OCI-LY1 (cell line): ENCODE data around the gene NACC2.

Source experiments
- H2AFZ ChIP-seq: fragments of 200-600 bp; sonication (generic), shearing (Covaris generic); 2 replicates; pipeline ENCODE4 v1.6.0; 2014; ENCODE audit warnings: antibody characterized with exemption, mild to moderate bottlenecking, low read length
- H3F3A ChIP-seq: fragments of 200-600 bp; sonication (generic), shearing (Covaris generic); 2 replicates; pipeline ENCODE4 v1.6.0; 2014; ENCODE audit warnings: mild to moderate bottlenecking, antibody characterized with exemption, low read length, moderate library complexity; ENCODE audit not compliant: insufficient read depth
- H3K27ac ChIP-seq: fragments of 200-600 bp; sonication (generic); 2 replicates; pipeline ENCODE4 v1.5.1; 2014; ENCODE audit warnings: low read length, mixed run types, mild to moderate bottlenecking, low read depth; ENCODE audit not compliant: poor library complexity, severe bottlenecking
- H3K27me3 ChIP-seq: fragments of 200-600 bp; sonication (generic); 2 replicates; pipeline ENCODE4 v1.6.0; 2014; ENCODE audit warnings: antibody characterized with exemption, mild to moderate bottlenecking, low read length, moderate library complexity; ENCODE audit not compliant: insufficient read depth
- H3K36me3 ChIP-seq: fragments of 200-600 bp; sonication (generic); 2 replicates; pipeline ENCODE4 v1.6.1; 2014; ENCODE audit warnings: mild to moderate bottlenecking, antibody characterized with exemption, low read length, moderate library complexity, mixed read lengths; ENCODE audit not compliant: insufficient read depth
- H3K4me1 ChIP-seq: fragments of 200-600 bp; sonication (generic); 2 replicates; pipeline ENCODE4 v1.5.1; 2014; ENCODE audit warnings: mild to moderate bottlenecking, low read length, moderate library complexity; ENCODE audit not compliant: insufficient read depth, severe bottlenecking
- H3K4me2 ChIP-seq: fragments of 200-600 bp; sonication (generic), shearing (Covaris generic); 2 replicates; pipeline ENCODE4 v1.6.1; 2014; ENCODE audit warnings: low read length
- H3K4me3 ChIP-seq: fragments of 200-600 bp; sonication (generic); 2 replicates; pipeline ENCODE4 v1.5.1; 2014; ENCODE audit warnings: low read length, low read depth, mild to moderate bottlenecking, mixed read lengths; ENCODE audit not compliant: poor library complexity, severe bottlenecking
- H3K79me2 ChIP-seq: fragments of 200-600 bp; shearing (Covaris generic); 2 replicates; pipeline ENCODE4 v1.6.1; 2016; ENCODE audit warnings: mixed run types, low read length, mixed read lengths; ENCODE audit not compliant: insufficient read depth
- H3K9ac ChIP-seq: fragments of 200-600 bp; sonication (generic), shearing (Covaris generic); 2 replicates; pipeline ENCODE4 v1.6.1; 2014; ENCODE audit warnings: mild to moderate bottlenecking, low read length, mixed read lengths
- H3K9me2 ChIP-seq: fragments of 200-600 bp; sonication (generic), shearing (Covaris generic); 2 replicates; pipeline ENCODE4 v1.6.1; 2014; ENCODE audit warnings: low read depth, mild to moderate bottlenecking, low read length, mixed read lengths
- H3K9me3 ChIP-seq: fragments of 200-600 bp; shearing (Covaris generic); 2 replicates; pipeline ENCODE4 v1.6.1; 2014; ENCODE audit warnings: low read length, mixed read lengths
- H4K20me1 ChIP-seq: fragments of 200-600 bp; sonication (generic), shearing (Covaris generic); 2 replicates; pipeline ENCODE4 v1.6.0; 2016; ENCODE audit warnings: mild to moderate bottlenecking, low read length; ENCODE audit not compliant: insufficient read depth
- CTCF ChIP-seq: fragments of 200-600 bp; sonication (generic), shearing (Covaris generic); IDR thresholded peaks from 2 replicates; pipeline ENCODE4 v1.5.1; 2017; ENCODE audit warnings: mild to moderate bottlenecking, antibody characterized with exemption, low read length, moderate library complexity, mixed read lengths
- EZH2 ChIP-seq: fragments of 200-600 bp; sonication (generic), shearing (Covaris generic); IDR thresholded peaks from 2 replicates; pipeline ENCODE4 v1.8.0; 2017; ENCODE audit warnings: borderline replicate concordance, mixed run types, mild to moderate bottlenecking, antibody characterized with exemption, low read length, moderate library complexity, mixed read lengths

Gene NACC2

GRCh38 chr9:136078498-136079011, 16.5 kb downstream of the NACC2 start:
- Histone ChIP-seq H3K27me3 (peaks cover 6% of the 10 kb centered on the region; the same call in 1 of the 2 replicates), H3K4me2 (no peak overlapping the region), H3K79me2 (no peaks in the 10 kb centered on the region), H3K27ac (no peak overlapping the region), H3K4me3 (no peak overlapping the region), H4K20me1 (no peaks in the 10 kb centered on the region), H3K4me1 (no peaks in the 10 kb centered on the region), H2AFZ (no peak overlapping the region), H3K9me2 (no peaks in the 10 kb centered on the region), H3F3A (no peaks in the 10 kb centered on the region), H3K36me3 (no peaks in the 10 kb centered on the region), H3K9me3 (no peaks in the 10 kb centered on the region), H3K9ac (no peak overlapping the region)
- TF ChIP-seq CTCF (no peak), EZH2 (no peak)

DNA sequence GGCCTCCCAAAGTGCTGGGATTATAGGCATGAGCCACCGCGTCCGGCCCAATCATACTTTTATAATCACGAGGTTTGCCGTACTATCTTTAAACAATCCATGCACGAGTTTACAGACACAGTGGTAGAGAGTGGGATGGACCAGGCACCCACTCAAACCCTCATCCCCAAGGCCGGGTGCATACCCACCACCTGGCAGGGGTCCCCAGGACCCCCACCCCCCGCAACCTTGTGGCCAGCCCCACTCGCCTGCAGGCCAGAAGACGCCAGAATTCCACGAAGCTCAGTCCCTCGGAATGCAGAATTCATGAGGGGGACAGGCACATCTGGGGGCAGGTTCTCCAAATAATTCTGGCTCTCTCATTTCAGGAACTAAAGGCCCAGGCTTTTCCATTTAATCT, 17.1 kb downstream of the NACC2 start:
- Histone ChIP-seq H3K4me2 (no peak overlapping the region), H3K4me1 (no peaks in the 10 kb centered on the region), H3K9ac (no peak overlapping the region), H4K20me1 (no peaks in the 10 kb centered on the region), H2AFZ (no peak overlapping the region), H3F3A (no peaks in the 10 kb centered on the region), H3K9me3 (no peaks in the 10 kb centered on the region), H3K27ac (no peak overlapping the region), H3K27me3 (peaks cover 6% of the 10 kb centered on the region; the same call in 1 of the 2 replicates), H3K9me2 (no peaks in the 10 kb centered on the region), H3K79me2 (no peaks in the 10 kb centered on the region), H3K36me3 (no peaks in the 10 kb centered on the region), H3K4me3 (no peak overlapping the region)
- TF ChIP-seq EZH2, result no peak
- no peak for TF ChIP-seq CTCF

DNA sequence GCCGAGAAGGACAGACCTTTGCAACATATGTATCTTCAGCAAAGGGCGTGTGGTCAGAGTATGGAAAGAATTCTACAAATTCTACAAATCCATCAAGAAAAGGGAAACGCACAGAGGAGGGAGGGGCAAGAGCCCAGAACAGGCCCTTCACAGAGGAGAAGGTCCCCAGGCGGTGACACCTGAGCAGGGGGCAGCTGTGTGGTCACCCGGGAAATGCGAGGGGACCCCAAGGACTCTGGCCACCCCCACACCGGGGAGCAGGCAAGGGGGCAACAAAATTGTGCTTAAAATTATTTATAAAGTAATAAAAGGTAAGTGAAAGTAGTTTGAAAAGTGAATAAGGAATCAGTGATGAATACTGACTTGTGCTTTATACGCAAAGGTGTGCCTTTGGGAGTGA, 17.6 kb downstream of the NACC2 start:
- Histone ChIP-seq H2AFZ (no peak overlapping the region), H3K4me3 (no peak overlapping the region), H3K27me3 (peaks cover 6% of the 10 kb centered on the region; the same call in 1 of the 2 replicates), H3F3A (no peaks in the 10 kb centered on the region), H4K20me1 (no peaks in the 10 kb centered on the region), H3K36me3 (no peaks in the 10 kb centered on the region), H3K4me2 (no peak overlapping the region), H3K27ac (no peak overlapping the region), H3K9me3 (no peaks in the 10 kb centered on the region), H3K9ac (no peak overlapping the region), H3K79me2 (no peaks in the 10 kb centered on the region), H3K9me2 (no peaks in the 10 kb centered on the region), H3K4me1 (no peaks in the 10 kb centered on the region)
- no peak for TF ChIP-seq EZH2
- no peak for TF ChIP-seq CTCF
